Measurements from ENCODE around the gene TMEM263.

TMEM263 gene

GRCh38 chr12:106955377-106956047, at the start of gene TMEM263:
Gene TMEM263 (plus strand): TSS chr12:106955907. CDS start chr12:106967117, 11,210 bp downstream.
- Histone ChIP-seq H3K36me3 (ENCODE audit: insufficient read depth, low read length) (no peaks in the 10 kb centered on the region), H3K4me3 (peak within 1 kb of the TSS; percentile 91), H3K27ac (peak within 1 kb of the TSS; percentile 81), H3K9ac (ENCODE audit: insufficient read length) (peak within 1 kb of the TSS; percentile 90), H3K9me3 (ENCODE audit: low read depth, low read length) (no peaks in the 10 kb centered on the region)
- DNase-seq (ENCODE audit: low read depth, low spot score), result no peak
- TF ChIP-seq FOXP2 (optimal IDR thresholded peaks at IDR 0.05; ENCODE audit: control extremely low read depth, extremely low read length, insufficient read depth), result peak; percentile 52
- peak; percentile 55 for TF ChIP-seq POLR2AphosphoS5 (IDR thresholded peaks at IDR 0.05; ENCODE audit: borderline replicate concordance, low read depth, low read length)
- TF ChIP-seq EZH2 (IDR thresholded peaks at IDR 0.05), result no peak

GRCh38 chr12:106906715-106907114, 49.0 kb upstream of the TMEM263 start:
- Histone ChIP-seq H3K4me3 (no peak overlapping the region), H3K27ac (no peak overlapping the region), H3K9me3 (ENCODE audit: low read depth, low read length) (no peaks in the 10 kb centered on the region), H3K9ac (ENCODE audit: insufficient read length) (no peak overlapping the region), H3K36me3 (ENCODE audit: insufficient read depth, low read length) (no peaks in the 10 kb centered on the region)
- DNase-seq (ENCODE audit: low read depth, low spot score), result no peak
- TF ChIP-seq FOXP2 (optimal IDR thresholded peaks at IDR 0.05; ENCODE audit: control extremely low read depth, extremely low read length, insufficient read depth), result no peak

- TF ChIP-seq POLR2AphosphoS5 (IDR thresholded peaks at IDR 0.05; ENCODE audit: borderline replicate concordance, low read depth, low read length), result no peak
- TF ChIP-seq EZH2 (IDR thresholded peaks at IDR 0.05), result no peak
- no peak for TF ChIP-seq FOXP2 (optimal IDR thresholded peaks at IDR 0.05; ENCODE audit: control extremely low read depth, extremely low read length, insufficient read depth)
- H3K9me3 ChIP-seq (ENCODE audit: low read depth, low read length), result no peaks in the 10 kb centered on the region
- H3K36me3 ChIP-seq (ENCODE audit: insufficient read depth, low read length), result no peaks in the 10 kb centered on the region
- no peak overlapping the region for H3K4me3 ChIP-seq
- no peak overlapping the region for H3K27ac ChIP-seq
- H3K9ac ChIP-seq (ENCODE audit: insufficient read length), result no peak overlapping the region
- no peak for DNase-seq (ENCODE audit: low read depth, low spot score)
These were observed 48.3 kb upstream of the TMEM263 start for GRCh38 chr12:106907411-106907810.

DNA sequence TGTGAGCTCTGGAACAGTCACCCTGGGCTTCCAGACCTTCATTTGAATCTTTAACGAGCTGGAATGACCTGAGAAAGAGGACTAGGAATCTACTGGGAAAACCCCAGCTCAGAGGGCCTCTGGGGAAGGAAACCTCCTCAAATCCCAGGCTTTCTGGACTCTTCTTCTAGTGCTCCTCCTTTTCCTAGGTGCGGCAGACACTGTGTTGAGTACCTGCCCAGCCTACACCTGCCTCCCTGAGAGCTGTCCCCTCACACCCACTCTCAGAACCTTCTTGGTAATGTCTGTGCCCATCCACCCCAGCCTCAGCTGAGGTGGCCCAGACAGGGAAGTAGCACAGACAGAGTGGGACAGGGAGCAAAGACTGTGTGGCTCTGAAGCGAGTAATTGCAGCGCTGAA, 47.9 kb upstream of the TMEM263 start:
- Histone ChIP-seq H3K9ac (ENCODE audit: insufficient read length) (no peak overlapping the region), H3K4me3 (no peak overlapping the region), H3K27ac (no peak overlapping the region), H3K9me3 (ENCODE audit: low read depth, low read length) (no peaks in the 10 kb centered on the region), H3K36me3 (ENCODE audit: insufficient read depth, low read length) (no peaks in the 10 kb centered on the region)
- TF ChIP-seq EZH2 (IDR thresholded peaks at IDR 0.05) (no peak), POLR2AphosphoS5 (IDR thresholded peaks at IDR 0.05; ENCODE audit: borderline replicate concordance, low read depth, low read length) (no peak)
- no peak for DNase-seq (ENCODE audit: low read depth, low spot score)

DNA sequence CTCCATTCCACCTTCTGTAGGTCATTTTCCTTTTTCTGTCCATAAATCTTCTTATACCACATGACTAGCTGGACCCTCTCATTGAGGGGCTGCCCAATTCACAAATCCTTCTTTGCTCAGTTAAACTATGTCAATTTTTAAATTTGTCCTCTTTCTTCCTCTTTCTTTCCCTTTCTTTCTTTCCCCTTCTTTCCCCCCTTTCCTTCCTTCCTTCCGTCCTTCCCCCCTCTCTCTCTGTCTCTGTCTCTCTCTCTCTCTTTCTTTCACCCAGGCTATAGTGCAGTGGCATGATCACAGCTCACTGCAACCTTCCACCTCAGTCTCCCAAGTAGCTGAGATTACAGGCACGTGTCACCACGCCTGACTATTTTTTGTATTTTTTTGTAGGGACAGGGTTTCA, 47.1 kb upstream of the TMEM263 start:
- no peak overlapping the region for H3K4me3 ChIP-seq
- H3K9me3 ChIP-seq (ENCODE audit: low read depth, low read length), result no peaks in the 10 kb centered on the region
- TF ChIP-seq FOXP2 (optimal IDR thresholded peaks at IDR 0.05; ENCODE audit: control extremely low read depth, extremely low read length, insufficient read depth) (no peak), POLR2AphosphoS5 (IDR thresholded peaks at IDR 0.05; ENCODE audit: borderline replicate concordance, low read depth, low read length) (no peak), EZH2 (IDR thresholded peaks at IDR 0.05) (no peak)
- no peak for DNase-seq (ENCODE audit: low read depth, low spot score)
- no peak overlapping the region for H3K9ac ChIP-seq (ENCODE audit: insufficient read length)
- no peaks in the 10 kb centered on the region for H3K36me3 ChIP-seq (ENCODE audit: insufficient read depth, low read length)
- no peak overlapping the region for H3K27ac ChIP-seq

DNA sequence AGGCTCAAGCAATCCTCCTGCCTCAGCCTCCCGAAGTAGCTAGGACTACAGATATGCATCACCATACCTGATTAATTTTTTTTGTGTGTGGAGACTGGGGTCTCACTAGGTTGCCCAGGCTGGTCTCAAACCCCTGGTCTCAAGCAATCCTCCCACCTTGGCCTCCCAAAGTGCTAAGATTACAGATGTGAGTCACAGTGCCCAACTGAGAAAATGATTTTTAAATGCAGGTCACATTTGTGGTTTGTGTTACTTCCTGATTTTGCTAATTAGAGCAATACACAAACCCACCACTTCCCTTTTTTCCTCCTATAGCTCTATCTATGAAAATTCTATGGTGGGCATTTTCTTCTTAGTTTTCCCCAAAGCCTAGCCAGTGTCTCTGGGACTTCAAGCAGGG, 45.5 kb upstream of the TMEM263 start:
- TF ChIP-seq POLR2AphosphoS5 (IDR thresholded peaks at IDR 0.05; ENCODE audit: borderline replicate concordance, low read depth, low read length), result no peak
- no peak for TF ChIP-seq EZH2 (IDR thresholded peaks at IDR 0.05)
- TF ChIP-seq FOXP2 (optimal IDR thresholded peaks at IDR 0.05; ENCODE audit: control extremely low read depth, extremely low read length, insufficient read depth), result no peak
- Histone ChIP-seq H3K27ac (no peak overlapping the region), H3K9me3 (ENCODE audit: low read depth, low read length) (no peaks in the 10 kb centered on the region), H3K4me3 (no peak overlapping the region), H3K36me3 (ENCODE audit: insufficient read depth, low read length) (no peaks in the 10 kb centered on the region), H3K9ac (ENCODE audit: insufficient read length) (no peak overlapping the region)
- no peak for DNase-seq (ENCODE audit: low read depth, low spot score)

GRCh38 chr12:106911581-106911980, 44.1 kb upstream of the TMEM263 start:
- no peak overlapping the region for H3K4me3 ChIP-seq
- TF ChIP-seq EZH2 (IDR thresholded peaks at IDR 0.05) (no peak), FOXP2 (optimal IDR thresholded peaks at IDR 0.05; ENCODE audit: control extremely low read depth, extremely low read length, insufficient read depth) (no peak), POLR2AphosphoS5 (IDR thresholded peaks at IDR 0.05; ENCODE audit: borderline replicate concordance, low read depth, low read length) (no peak)
- H3K9ac ChIP-seq (ENCODE audit: insufficient read length), result no peak overlapping the region
- no peak for DNase-seq (ENCODE audit: low read depth, low spot score)
- no peak overlapping the region for H3K27ac ChIP-seq
- no peaks in the 10 kb centered on the region for H3K36me3 ChIP-seq (ENCODE audit: insufficient read depth, low read length)
- H3K9me3 ChIP-seq (ENCODE audit: low read depth, low read length), result no peaks in the 10 kb centered on the region

GRCh38 chr12:106913456-106913855, 42.3 kb upstream of the TMEM263 start:
- H3K9ac ChIP-seq (ENCODE audit: insufficient read length), result no peak overlapping the region
- H3K9me3 ChIP-seq (ENCODE audit: low read depth, low read length), result no peaks in the 10 kb centered on the region
- no peak for DNase-seq (ENCODE audit: low read depth, low spot score)
- H3K36me3 ChIP-seq (ENCODE audit: insufficient read depth, low read length), result no peaks in the 10 kb centered on the region
- no peak overlapping the region for H3K27ac ChIP-seq
- no peak for TF ChIP-seq POLR2AphosphoS5 (IDR thresholded peaks at IDR 0.05; ENCODE audit: borderline replicate concordance, low read depth, low read length)
- TF ChIP-seq FOXP2 (optimal IDR thresholded peaks at IDR 0.05; ENCODE audit: control extremely low read depth, extremely low read length, insufficient read depth), result no peak
- no peak for TF ChIP-seq EZH2 (IDR thresholded peaks at IDR 0.05)
- H3K4me3 ChIP-seq, result no peak overlapping the region

Data from SK-N-MC (cell line).